Renal cortical epithelial cell (primary cell): ENCODE data around the gene FAM89B. TPM values are rescaled to one million over a fixed set of nuclear protein-coding genes. Genes with fewer than 3 reads are reported as not detected.

Source experiments
- total RNA-seq: library from RNA; depleted of rRNA; stranded (reverse); fragments of >200 nt; gene quantifications from 2 replicates; pipeline ENCODE4 v1.2.3, GENCODE V29; 2014

The FAM89B gene
- total RNA-seq, 1 donor from 2014 or later = 14.8 TPM

Other genes starting within 250 kb of the FAM89B start
- 23.1 and 47.2 TPM in 2 replicates for gene DPF2, start 238.7 kb upstream of the FAM89B start, total RNA-seq
- gene TIGD3, start 217.8 kb upstream of the FAM89B start, total RNA-seq = 0.17 TPM in 1 of 2 replicates, not detected in the other
- gene SLC25A45, start 189.9 kb upstream of the FAM89B start, total RNA-seq = 0.52 and 0.65 TPM in 2 replicates
- 67.5 and 89.6 TPM in 2 replicates for gene FRMD8, start 185.9 kb upstream of the FAM89B start, total RNA-seq
- 17.4 and 141 TPM in 2 replicates for gene NEAT1, start 149.7 kb upstream of the FAM89B start, total RNA-seq
- 3,367 and 12,764 TPM in 2 replicates for gene MALAT1, start 73.5 kb upstream of the FAM89B start, total RNA-seq
- gene SCYL1, start 47.5 kb upstream of the FAM89B start, total RNA-seq = 48.8 and 57.2 TPM in 2 replicates
- 11.6 and 82.8 TPM in 2 replicates for gene LTBP3, start 14.2 kb upstream of the FAM89B start, total RNA-seq
- 33.8 and 53.1 TPM in 2 replicates for gene ZNRD2, start 2.1 kb upstream of the FAM89B start, total RNA-seq
- 31.0 and 39.4 TPM in 2 replicates for gene EHBP1L1, start 3.5 kb downstream of the FAM89B start, total RNA-seq
- gene KCNK7, start 23.3 kb downstream of the FAM89B start, total RNA-seq = 0.20 TPM in 1 of 2 replicates, not detected in the other
- gene MAP3K11, start 41.7 kb downstream of the FAM89B start, total RNA-seq = 27.1 and 43.3 TPM in 2 replicates
- 16.7 and 50.2 TPM in 2 replicates for gene PCNX3, start 43.2 kb downstream of the FAM89B start, total RNA-seq
- gene SIPA1, start 65.6 kb downstream of the FAM89B start, total RNA-seq = 16.8 and 29.1 TPM in 2 replicates
- gene RELA, start 90.4 kb downstream of the FAM89B start, total RNA-seq = 15.3 and 23.2 TPM in 2 replicates
- 29.5 and 33.7 TPM in 2 replicates for gene KAT5, start 139.7 kb downstream of the FAM89B start, total RNA-seq
- gene RNASEH2C, start 148.3 kb downstream of the FAM89B start, total RNA-seq = 17.2 and 21.5 TPM in 2 replicates
- 10.6 and 17.2 TPM in 2 replicates for gene AP5B1, start 208.4 kb downstream of the FAM89B start, total RNA-seq
- 0.20 and 5.2 TPM in 2 replicates for gene OVOL1, start 214.5 kb downstream of the FAM89B start, total RNA-seq